Activated naive CD8-positive, alpha-beta T cell treated with anti-CD3 and anti-CD28 coated beads, Interleukin-2, amount 50 U/mL, for 24 hours (primary cell): Measurements from ENCODE around the gene LINC01488.

Experiments
- ATAC-seq: fragments of 150-1000 bp; cut with Tn5 transposase; one replicate; pipeline ENCODE4 v1.10.0; 2021
- DNase-seq: peaks from one replicate; pipeline ENCODE4 v3.0.0; 2021
- H3K27ac Mint-ChIP-seq: one replicate; pipeline ENCODE4 v1.8.0; 2021; ENCODE audit warnings: mild to moderate bottlenecking, mixed read lengths
- H3K27me3 Mint-ChIP-seq: one replicate; pipeline ENCODE4 v1.8.0; 2021; ENCODE audit warnings: mixed read lengths
- H3K36me3 Mint-ChIP-seq: one replicate; pipeline ENCODE4 v1.8.0; 2021; ENCODE audit warnings: low read depth, mixed read lengths
- H3K4me1 Mint-ChIP-seq: one replicate; pipeline ENCODE4 v1.8.0; 2021; ENCODE audit warnings: mixed read lengths
- H3K4me3 Mint-ChIP-seq: one replicate; pipeline ENCODE4 v1.8.0; 2021; ENCODE audit warnings: mild to moderate bottlenecking, moderate library complexity, mixed read lengths
- H3K9me3 Mint-ChIP-seq: one replicate; pipeline ENCODE4 v1.8.0; 2021; ENCODE audit warnings: mixed read lengths

The LINC01488 gene

DNA sequence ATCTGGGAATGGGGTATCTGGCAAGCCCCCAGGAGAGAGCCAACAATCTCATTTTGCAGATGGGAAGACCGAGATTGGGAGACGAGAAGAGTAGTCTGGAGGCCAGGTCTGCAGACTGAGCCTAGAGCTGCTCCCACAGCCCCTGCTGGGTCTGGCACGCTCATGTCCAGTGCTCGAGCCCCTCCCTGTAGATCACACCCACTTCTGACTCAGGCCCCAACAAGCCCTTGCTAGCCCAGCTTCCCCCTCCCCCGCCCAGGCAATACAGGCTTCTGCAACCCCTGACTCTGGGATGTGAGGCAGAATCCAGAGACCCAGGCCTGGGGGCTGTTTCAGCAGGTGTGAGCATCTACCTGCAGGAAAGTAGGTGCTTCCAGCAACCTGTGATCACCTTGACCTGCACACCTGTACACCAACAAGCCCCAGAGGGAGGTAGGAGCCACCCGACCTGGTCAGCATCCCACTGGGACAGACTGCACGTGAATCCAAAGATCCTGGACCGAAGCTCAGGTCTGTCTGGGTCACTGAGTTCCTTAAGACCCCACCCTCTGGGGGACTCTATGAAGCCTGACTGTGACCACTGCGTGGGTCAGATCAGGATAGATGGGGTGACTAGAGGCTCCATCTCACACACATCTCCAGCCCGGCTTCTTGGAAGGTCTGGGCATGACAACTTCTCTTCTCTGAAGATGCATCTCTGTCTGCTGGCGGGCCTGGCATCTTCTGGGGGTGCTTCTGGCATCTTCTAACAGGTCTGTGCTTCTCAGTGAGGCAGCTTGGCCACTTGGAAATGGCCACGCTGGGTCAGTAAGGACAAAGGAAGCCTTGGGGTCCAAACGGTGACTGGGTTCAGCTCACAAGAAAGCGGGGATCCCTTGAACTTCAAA is 29.3 kb downstream of the LINC01488 start:
- no peak for ATAC-seq

DNA sequence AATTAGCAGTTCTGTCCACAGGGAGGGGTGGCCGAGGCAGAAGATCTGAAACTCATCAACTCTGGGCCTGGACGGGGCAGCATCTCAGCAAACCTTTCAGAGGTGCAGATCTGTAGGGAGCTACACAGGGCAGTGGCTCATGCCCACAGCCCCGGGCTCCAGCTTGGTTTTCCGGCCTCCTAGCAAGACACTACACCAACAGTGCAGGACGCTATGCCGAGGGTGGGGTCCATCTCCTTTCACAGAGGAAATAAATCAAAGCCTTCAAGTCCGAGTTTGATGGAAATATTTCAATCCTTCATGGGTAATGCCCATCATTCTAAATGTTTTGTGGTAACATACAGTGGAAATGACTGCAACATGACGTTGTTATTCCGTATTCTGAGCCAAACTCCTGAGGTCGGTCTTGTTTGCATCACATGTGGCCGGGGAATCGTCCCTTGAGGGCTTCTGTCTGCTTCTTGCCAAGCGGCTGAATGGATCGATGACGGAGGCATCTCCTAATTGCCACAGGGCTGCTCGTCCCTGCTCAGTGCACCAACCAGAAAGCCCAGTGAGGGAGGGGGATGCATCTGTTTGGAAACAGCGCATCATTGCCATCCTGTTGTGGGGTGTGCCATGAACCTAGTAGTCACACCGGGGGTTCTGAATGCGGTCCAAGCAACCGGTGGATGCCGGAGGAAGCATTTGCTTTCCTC is 30.0 kb downstream of the LINC01488 start:
- Mint-ChIP-seq H3K36me3 (no peaks in the 10 kb centered on the region), H3K4me3 (no peak overlapping the region), H3K27me3 (peaks cover 9% of the 10 kb centered on the region), H3K9me3 (peaks cover 5% of the 10 kb centered on the region), H3K27ac (no peak overlapping the region), H3K4me1 (peaks cover 6% of the 10 kb centered on the region)
- ATAC-seq: no peak
- DNase-seq: no peak

More for the DNA sequence above, 29.3 kb downstream of the LINC01488 start:
- H3K27me3 Mint-ChIP-seq: peaks cover 9% of the 10 kb centered on the region
- H3K4me1 Mint-ChIP-seq: peaks cover 6% of the 10 kb centered on the region
- no peak overlapping the region for H3K27ac Mint-ChIP-seq
- DNase-seq: no peak
- no peaks in the 10 kb centered on the region for H3K36me3 Mint-ChIP-seq
- peaks cover 3% of the 10 kb centered on the region for H3K9me3 Mint-ChIP-seq
- no peak overlapping the region for H3K4me3 Mint-ChIP-seq

DNA sequence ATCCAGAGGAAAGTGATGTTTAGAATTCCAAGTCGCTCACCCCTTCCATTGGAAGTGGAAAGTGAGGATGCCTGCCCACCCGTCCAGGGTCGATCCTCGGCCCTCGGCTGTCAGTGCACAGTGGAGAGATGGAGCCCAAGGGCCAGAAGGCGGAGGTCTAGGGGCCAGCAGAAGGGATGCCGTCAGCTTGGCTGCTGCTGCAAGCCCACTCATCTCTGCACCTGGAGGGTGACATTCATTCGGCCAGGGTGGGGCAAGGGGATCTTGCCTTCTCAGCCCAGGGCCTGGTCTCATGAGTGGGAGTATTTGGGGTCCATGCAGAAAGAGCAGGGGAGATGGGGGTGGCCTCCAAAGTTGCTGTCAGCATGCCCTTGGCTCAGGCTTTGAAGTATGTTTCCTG is 30.7 kb downstream of the LINC01488 start:
- Mint-ChIP-seq H3K4me3 (no peak overlapping the region), H3K27me3 (peaks cover 9% of the 10 kb centered on the region), H3K36me3 (no peaks in the 10 kb centered on the region), H3K9me3 (peaks cover 8% of the 10 kb centered on the region), H3K27ac (no peak overlapping the region), H3K4me1 (peaks cover 6% of the 10 kb centered on the region)
- no peak for ATAC-seq
- no peak for DNase-seq

DNA sequence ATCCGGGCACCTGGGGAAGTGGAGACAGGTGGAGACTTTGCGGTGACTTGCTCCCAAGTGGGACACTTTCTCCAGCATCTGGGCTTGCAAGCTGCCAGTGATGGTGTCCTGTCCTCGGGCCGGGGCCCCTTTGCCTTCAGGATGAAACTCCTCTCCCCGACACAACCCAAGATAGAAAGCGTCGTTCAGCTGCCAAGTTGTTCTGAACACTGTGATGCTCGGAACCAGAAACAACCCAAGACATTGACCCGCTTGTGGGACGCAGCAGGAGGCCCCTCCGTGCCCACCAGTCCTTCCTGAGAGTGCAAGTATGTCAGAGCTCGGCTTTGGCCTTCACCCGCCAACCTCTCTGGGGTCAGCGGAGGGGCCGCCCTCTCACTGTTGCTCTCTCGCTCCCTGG is 31.3 kb downstream of the LINC01488 start:
- ATAC-seq (no peak), DNase-seq (no peak)
- H3K4me1 Mint-ChIP-seq: peaks cover 6% of the 10 kb centered on the region
- H3K36me3 Mint-ChIP-seq: peaks cover 1% of the 10 kb centered on the region
- no peak overlapping the region for H3K4me3 Mint-ChIP-seq
- H3K27me3 Mint-ChIP-seq: peaks cover 7% of the 10 kb centered on the region
- no peak overlapping the region for H3K27ac Mint-ChIP-seq
- H3K9me3 Mint-ChIP-seq: peaks cover 11% of the 10 kb centered on the region

DNA sequence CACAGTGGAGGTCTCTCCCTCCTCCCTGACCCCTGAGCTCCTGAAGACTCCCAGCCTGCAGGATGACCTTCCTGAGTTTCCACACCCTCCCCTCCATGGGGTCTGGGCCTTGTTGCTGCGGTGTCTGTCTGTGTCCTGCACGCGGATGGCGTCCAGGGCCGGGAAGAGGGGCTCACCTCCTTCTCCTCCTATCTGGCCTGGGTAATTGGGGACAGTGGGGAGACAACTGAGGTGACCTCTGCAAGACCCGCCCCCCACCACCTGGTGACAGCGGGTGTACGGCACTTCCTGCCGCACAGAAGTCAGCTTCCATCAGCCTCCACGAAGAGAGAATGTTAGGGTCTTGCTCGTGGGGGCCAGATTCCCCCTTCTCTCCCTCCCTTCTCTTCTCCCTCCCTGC is 31.7 kb downstream of the LINC01488 start:
- H3K36me3 Mint-ChIP-seq: peaks cover 1% of the 10 kb centered on the region
- H3K27me3 Mint-ChIP-seq: peaks cover 9% of the 10 kb centered on the region
- DNase-seq (no peak), ATAC-seq (no peak)
- peaks cover 6% of the 10 kb centered on the region for H3K4me1 Mint-ChIP-seq
- peaks cover 14% of the 10 kb centered on the region for H3K9me3 Mint-ChIP-seq
- no peak overlapping the region for H3K27ac Mint-ChIP-seq
- no peak overlapping the region for H3K4me3 Mint-ChIP-seq

DNA sequence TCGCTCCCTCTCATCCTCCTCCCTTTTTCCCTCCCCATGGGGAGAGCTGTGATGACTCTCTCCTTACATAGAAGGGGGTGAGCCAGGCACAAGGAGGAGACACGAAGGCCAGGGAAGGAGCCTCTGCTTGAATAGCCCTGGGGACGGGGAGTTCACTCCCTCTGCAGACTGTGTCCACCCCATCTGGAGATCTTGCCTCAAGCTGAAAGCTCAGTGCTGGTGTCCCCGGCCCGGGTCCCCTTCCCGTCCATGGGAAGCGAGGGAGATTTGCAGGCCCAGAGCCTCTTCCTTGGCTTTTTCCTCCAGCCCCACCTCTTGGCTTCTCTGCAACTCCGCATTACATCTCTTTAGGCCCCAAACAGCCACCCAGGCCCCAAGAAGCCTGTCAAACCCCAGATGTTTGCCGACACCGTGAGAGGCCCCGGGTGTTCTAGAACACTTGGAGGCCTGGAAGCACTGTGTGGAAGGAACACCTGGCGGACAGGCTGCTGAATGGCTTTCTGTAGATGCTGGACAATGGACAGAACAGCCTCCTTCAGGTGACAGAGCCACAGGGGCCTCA is 32.3 kb downstream of the LINC01488 start:
- Mint-ChIP-seq H3K4me1 (peaks cover 6% of the 10 kb centered on the region), H3K27ac (no peak overlapping the region), H3K27me3 (peaks cover 8% of the 10 kb centered on the region), H3K4me3 (no peak overlapping the region), H3K36me3 (peaks cover 1% of the 10 kb centered on the region), H3K9me3 (peaks cover 19% of the 10 kb centered on the region)
- no peak for DNase-seq
- ATAC-seq: no peak

DNA sequence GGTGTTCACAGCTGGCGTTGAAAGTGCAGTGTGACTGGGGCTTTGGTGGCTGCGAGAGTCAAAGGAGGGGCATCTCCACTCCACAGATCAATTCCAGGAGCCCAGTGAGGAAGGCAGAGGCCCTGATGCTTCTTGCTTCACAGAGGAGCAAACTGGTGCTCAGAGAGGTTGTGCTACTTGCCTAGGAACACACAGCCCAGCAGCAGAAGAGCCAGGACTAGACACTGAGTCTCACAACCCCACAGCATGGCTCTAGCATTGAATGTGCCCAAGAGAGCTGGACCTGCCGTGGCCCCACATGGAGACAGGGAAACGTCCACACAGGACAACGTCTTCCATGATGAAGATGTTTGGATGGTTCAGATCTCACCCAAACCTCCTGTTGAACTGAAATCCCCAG is 33.3 kb downstream of the LINC01488 start:
- Mint-ChIP-seq H3K27me3 (peaks cover 6% of the 10 kb centered on the region), H3K4me3 (no peak overlapping the region), H3K36me3 (peaks cover 1% of the 10 kb centered on the region), H3K4me1 (no peaks in the 10 kb centered on the region), H3K27ac (no peak overlapping the region), H3K9me3 (peaks cover 20% of the 10 kb centered on the region)
- DNase-seq: no peak
- no peak for ATAC-seq

DNA sequence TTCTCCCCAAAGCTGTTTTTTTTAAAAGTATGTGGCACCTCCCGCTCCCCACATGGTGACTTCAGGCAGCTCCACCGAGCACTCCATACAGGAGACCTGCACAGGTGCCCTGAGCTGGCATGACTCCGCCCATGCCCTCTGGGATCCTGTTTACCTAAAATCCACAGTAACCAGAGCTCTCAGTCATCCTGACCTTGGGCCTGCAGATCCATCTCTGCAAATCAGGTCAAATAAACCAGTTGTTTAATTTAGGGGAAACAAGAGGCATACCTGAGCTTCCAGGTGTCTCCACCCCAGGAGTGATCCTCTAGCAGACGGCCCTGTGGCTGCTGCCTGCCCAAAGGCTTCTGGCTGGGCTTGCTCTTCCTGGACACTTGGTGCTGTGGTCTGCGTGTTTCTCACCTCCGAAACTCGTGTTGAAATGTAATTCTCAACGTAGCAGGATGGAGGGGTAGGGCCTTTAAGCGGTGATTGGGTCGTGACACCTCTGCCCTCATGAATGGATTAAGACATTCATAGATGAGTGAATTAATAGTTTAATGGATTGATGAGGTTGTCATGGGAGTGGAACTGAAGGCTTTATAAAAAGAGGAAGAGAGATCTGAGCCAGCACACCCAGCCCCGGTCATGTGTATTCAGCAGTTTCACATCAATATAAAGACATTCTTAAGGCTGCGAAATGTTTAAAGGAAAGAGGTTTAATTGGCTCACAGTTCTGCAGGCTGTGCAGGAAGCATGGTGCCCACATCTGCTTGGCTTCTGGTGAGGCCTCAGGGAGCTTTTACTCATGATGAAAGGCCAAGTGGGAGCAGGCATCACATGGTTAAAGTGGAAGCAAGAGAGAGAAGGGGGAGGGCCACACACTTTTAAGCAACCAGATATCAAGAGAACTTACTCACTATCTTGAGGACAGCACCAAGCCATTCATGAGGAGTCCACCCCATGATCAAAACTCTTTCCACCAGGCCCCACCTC is 34.1 kb downstream of the LINC01488 start:
- no peak overlapping the region for H3K27ac Mint-ChIP-seq
- H3K4me1 Mint-ChIP-seq: no peaks in the 10 kb centered on the region
- H3K27me3 Mint-ChIP-seq: peaks cover 6% of the 10 kb centered on the region
- no peak overlapping the region for H3K4me3 Mint-ChIP-seq
- peaks cover 20% of the 10 kb centered on the region for H3K9me3 Mint-ChIP-seq
- peaks cover 1% of the 10 kb centered on the region for H3K36me3 Mint-ChIP-seq
- DNase-seq (no peak), ATAC-seq (no peak)

DNA sequence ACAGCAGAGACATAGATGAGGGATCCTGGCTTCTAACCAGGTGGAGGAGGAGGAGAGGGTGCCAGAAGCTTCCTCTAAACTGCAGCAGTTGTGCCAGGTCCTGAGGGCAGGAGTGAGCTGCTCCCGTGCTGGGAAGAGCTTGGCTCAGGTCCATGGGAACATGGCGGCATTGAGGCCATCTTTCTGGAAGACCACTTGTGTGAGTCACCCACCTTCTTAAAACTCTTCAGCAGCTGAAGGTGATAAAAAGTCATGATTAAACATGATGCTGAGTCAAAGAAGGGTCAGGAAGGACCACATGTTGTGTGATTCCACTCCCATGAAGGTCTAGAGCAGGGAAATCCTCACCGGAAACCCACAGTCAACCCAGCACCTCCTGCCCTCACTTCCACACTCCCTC is 35.1 kb downstream of the LINC01488 start:
- DNase-seq: no peak
- peaks cover 20% of the 10 kb centered on the region for H3K9me3 Mint-ChIP-seq
- peaks cover 6% of the 10 kb centered on the region for H3K27me3 Mint-ChIP-seq
- ATAC-seq: no peak
- no peak overlapping the region for H3K27ac Mint-ChIP-seq
- H3K4me3 Mint-ChIP-seq: no peak overlapping the region
- no peaks in the 10 kb centered on the region for H3K4me1 Mint-ChIP-seq
- H3K36me3 Mint-ChIP-seq: peaks cover 1% of the 10 kb centered on the region

DNA sequence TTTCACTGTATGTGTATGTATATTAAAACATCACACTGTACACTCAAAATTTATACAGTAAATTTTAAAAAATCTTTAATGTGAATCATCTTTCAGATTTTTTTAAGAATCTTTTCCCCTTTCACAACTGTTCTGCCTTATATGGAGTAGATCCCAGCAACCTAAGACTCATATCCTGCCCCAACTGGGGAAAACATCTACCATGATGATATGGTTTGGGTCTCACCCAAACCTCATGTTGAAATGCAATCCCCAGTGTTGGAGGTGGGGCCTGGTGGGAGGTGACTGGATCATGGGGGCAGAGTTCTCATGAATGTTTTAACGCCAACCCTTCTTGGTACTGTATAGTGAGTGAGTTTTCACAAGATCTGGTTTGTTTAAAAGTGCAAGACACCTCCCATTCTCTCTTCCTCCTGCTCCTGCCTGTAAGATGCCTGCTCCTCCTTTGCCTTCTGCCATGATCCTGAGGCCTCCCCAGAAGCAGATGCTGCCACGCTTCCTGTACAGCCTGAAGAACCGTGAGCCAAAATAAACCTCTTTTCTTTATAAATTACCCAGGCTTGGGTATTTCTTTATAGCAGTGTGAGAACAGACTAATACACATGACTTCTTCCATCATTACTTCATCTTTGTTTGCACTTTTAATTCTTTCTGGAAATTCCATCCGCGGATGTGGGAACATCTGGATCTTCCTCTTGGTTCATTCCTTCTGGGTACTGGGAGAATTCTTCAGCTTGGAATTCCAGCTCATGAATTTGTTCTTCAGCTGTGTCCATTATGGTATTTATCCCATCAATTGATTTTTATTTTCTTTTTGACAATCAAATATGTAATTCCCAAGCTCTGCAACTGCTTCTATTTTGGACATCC is 36.9 kb downstream of the LINC01488 start:
- Mint-ChIP-seq H3K27me3 (peaks cover 4% of the 10 kb centered on the region), H3K4me1 (no peaks in the 10 kb centered on the region), H3K27ac (no peak overlapping the region), H3K9me3 (peaks cover 20% of the 10 kb centered on the region), H3K36me3 (peaks cover 1% of the 10 kb centered on the region), H3K4me3 (no peak overlapping the region)
- no peak for ATAC-seq
- no peak for DNase-seq

DNA sequence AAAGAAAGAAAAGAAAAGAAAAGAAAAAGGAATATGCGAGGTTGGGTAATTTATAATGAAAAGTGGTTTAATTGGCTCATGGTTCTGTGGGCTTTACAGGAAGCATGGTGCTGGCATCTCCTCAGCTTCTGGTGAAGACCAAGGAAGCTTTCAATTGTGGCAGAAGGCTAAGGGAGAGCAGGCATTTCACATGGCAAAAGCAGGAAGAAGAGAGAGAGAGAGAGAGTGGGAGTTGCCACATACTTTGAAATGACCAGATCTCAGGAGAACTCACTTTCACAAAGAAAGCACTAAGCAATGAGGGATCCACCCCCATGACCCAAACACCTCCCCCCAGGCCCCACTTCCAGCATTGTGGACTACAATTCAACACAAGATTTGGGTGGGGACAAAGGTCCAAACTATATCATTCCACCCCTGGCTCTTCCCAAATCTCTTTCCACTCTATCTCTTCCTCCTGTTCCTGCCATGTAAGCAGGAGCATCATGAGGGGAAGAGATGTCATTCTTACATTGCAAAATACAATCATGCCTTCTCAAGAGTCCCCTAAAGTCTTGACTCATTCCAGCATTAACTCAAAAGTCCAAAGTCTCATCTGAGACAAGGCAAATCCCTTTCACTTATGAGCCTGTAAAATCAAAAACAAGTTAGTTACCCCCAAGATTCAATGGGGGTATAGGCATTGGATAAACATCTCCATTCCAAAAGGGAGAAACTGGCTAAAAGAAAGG is 38.9 kb downstream of the LINC01488 start:
- H3K27me3 Mint-ChIP-seq: peaks cover 10% of the 10 kb centered on the region
- no peak overlapping the region for H3K4me3 Mint-ChIP-seq
- no peaks in the 10 kb centered on the region for H3K4me1 Mint-ChIP-seq
- H3K36me3 Mint-ChIP-seq: peaks cover 1% of the 10 kb centered on the region
- no peak for ATAC-seq
- H3K27ac Mint-ChIP-seq: no peak overlapping the region
- peaks cover 20% of the 10 kb centered on the region for H3K9me3 Mint-ChIP-seq
- DNase-seq: no peak

DNA sequence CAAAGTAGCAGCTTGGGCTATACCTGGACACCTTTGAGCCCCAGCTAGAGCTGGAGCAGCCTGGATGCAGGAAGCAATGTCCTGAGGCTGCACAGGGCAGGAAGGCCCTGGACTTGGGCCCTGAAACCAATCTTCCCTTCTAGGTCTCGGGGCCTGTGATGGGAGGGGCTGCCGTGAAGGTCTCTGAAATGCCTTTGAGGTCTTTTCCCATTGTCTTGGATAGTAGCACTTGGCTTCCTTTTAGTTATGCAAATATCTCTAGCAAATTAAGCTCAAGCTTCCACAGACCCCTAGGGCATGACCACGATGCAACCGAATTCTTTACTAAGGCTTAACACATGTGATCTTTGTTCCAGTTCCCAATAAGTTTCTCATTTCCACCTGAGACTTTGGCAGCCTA is 40.0 kb downstream of the LINC01488 start:
- Mint-ChIP-seq H3K4me3 (no peak overlapping the region), H3K4me1 (no peaks in the 10 kb centered on the region), H3K36me3 (peaks cover 1% of the 10 kb centered on the region), H3K9me3 (peaks cover 15% of the 10 kb centered on the region), H3K27me3 (peaks cover 10% of the 10 kb centered on the region), H3K27ac (no peak overlapping the region)
- ATAC-seq (no peak), DNase-seq (no peak)

DNA sequence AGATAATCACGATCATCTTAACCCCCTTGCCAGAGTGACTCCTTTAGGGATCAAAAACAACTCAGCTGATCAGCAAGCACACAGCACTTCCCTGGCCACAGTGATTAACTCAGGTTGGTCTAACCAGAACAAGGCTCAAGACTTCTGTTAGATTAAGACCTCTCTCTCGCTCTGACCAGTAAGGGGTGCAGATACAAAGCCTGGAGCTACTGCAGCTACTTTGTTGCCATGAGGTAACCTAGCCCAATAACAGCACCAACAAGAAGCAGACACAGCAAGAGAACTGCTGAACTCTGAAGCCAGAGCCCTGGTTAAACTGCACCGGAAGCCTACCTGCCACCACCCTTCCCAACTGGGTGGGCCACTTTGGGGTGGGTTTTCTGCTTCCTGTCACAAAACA is 42.0 kb downstream of the LINC01488 start:
- H3K36me3 Mint-ChIP-seq: no peaks in the 10 kb centered on the region
- peaks cover 6% of the 10 kb centered on the region for H3K27me3 Mint-ChIP-seq
- peaks cover 4% of the 10 kb centered on the region for H3K9me3 Mint-ChIP-seq
- no peaks in the 10 kb centered on the region for H3K4me1 Mint-ChIP-seq
- H3K27ac Mint-ChIP-seq: no peak overlapping the region
- no peak for ATAC-seq
- H3K4me3 Mint-ChIP-seq: no peak overlapping the region
- no peak for DNase-seq
